Measurements from ENCODE around the gene CBARP.
"Not testable (repeated sequence)": the region's sequence is repeated elsewhere in the genome, so short reads cannot be mapped to it uniquely, and the experiment has no call there.

Gene CBARP

GRCh38 chr19:1220477-1220930, 17.3 kb downstream of the CBARP start:
- H3K4me3 ChIP-seq (ENCODE audit: low read length), result no peak overlapping the region
- DNase-seq (ENCODE audit: low read depth, low spot score), result no peak

- DNase-seq (ENCODE audit: low read depth, low spot score), result no peak
- no peak overlapping the region for H3K4me3 ChIP-seq (ENCODE audit: low read length)
These were observed 17.9 kb downstream of the CBARP start for GRCh38 chr19:1219786-1220476.

GRCh38 chr19:1218751-1219567, 18.8 kb downstream of the CBARP start:
- H3K4me3 ChIP-seq (ENCODE audit: low read length), result no peak overlapping the region
- no peak for DNase-seq (ENCODE audit: low read depth, low spot score)

DNA sequence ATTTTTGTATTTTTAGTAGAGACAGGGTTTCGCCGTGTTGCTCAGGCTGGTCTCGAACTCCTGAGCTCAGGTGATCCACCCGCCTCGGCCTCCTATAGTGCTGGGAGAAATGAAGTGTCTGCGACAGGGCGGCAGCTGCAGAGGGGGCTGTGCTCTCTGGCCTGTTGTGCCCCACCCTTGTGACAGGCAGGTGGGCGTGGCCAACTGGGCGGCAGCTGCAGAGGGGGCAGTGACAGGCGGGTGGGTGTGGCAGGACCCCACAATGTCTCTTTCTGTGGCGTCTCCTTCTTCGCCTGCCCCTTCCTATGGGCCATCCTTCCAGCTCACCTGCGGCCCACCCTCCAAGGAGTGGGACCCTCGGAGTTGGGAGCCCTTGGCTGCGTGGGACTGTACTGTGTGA, 20.4 kb downstream of the CBARP start:
- no peak for DNase-seq (ENCODE audit: low read depth, low spot score)
- no peak overlapping the region for H3K4me3 ChIP-seq (ENCODE audit: low read length)

DNA sequence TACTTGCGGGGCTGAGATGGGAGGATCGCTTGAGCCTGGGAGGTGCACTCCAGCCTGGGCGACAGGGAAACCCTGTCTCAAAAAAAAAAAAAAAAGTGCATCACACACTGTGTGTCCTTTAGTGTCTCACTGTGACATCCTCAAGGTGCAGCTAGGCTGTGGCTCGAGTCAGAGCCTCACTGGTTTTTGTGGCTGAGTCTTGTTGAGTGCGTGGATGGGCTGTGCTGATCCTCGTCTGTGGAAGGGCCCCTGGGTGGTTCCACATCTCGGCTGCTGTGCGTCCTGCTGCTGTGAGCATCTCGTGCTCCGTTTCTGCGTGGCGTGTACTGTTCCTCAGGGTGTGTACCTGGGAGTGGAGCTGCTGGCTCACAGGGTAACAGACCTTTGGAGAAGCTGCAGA, 21.0 kb downstream of the CBARP start:
- no peak for DNase-seq (ENCODE audit: low read depth, low spot score)
- H3K4me3 ChIP-seq (ENCODE audit: low read length), result no peak overlapping the region

DNA sequence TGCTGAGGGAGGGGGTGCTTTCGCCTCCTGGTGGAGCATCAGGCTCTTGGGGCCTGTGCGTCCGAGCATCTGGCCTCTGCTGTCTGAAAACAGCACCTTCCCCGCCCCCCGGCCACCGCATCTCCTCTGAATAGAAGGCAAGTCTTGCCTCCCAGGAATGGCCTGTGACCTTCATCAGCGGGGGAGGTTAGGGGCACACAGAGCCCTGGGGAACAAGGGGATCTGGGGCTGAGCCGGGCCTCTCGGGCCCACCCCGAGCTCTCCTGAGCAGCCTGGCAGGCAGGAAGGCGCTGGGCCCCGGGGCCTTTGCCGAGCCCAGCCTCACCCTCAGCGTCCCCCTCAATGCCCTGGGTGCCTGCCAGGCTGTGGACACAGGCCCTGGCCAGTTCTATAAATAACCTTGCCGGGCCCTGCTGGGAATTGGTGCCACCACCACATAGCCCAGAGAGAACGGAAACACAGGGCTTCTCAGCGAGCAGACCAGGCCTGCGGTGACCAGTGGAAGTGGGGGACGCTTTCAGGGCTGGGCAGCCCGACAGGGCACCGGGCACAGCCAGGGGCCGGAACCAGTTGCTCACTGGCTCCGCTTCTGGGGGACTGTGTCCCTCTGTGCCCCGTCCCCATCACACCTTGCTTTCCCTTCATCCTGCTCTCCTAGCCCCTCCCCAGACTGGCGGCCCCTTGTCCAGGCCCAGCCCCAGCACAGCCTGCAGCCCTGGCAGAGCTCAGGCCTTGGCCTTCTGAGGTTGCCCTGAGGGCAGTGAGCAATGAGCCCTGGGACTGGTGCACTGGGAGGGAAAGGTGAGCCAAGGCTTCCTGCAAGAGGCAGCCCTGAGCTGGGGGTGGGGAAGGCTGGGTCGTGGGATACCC, 22.7 kb downstream of the CBARP start:
- no peak for DNase-seq (ENCODE audit: low read depth, low spot score)

GRCh38 chr19:1214299-1214861, 23.4 kb downstream of the CBARP start:
- H3K4me3 ChIP-seq (ENCODE audit: low read length), result no peak overlapping the region
- no peak for DNase-seq (ENCODE audit: low read depth, low spot score)

More for the DNA sequence above, 22.7 kb downstream of the CBARP start:
- H3K4me3 ChIP-seq (ENCODE audit: low read length), result no peak overlapping the region

GRCh38 chr19:1213391-1214286, 24.2 kb downstream of the CBARP start:
- H3K4me3 ChIP-seq (ENCODE audit: low read length), result no peak overlapping the region
- DNase-seq (ENCODE audit: low read depth, low spot score), result no peak

DNA sequence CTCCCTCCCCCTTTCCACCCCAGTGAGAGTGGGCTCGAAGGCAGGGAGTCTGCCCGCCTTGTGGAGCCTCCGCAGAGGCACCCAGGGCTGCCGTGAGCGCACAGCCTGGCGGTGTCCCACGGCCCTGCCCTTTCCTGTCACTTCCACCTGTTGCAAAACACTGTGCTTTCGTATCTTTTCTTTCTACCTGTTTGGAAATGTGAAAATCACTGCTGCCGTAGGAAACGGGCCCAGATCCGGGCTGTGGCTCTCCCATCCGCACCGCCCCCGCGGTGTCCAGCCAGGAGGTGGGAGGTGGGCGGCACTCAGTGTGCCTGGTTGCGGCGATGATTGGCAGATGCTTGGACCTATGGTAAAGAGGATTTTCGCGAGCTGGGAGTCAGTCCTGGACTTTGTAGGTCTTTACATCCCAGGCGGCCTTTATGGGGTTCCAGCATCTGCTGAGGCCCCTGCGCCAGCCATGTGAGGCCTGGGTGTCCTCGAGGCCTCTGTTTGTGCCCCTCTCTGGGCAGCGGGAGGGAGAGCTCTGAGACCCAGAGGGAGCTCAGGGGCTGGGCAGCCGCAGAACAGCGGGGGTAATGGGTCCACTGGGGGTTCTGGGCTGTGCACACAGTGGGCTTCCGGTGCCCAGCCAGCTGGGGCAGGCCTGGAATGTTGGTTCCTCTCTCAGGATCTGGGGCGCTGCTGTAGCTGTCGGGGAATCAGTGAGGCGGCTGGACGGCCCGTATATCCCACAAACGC, 26.1 kb downstream of the CBARP start:
- DNase-seq (ENCODE audit: low read depth, low spot score), result no peak
- no peak overlapping the region for H3K4me3 ChIP-seq (ENCODE audit: low read length)

GRCh38 chr19:1210227-1210538, 27.6 kb downstream of the CBARP start:
- no peak overlapping the region for H3K4me3 ChIP-seq (ENCODE audit: low read length)
- no peak for DNase-seq (ENCODE audit: low read depth, low spot score)

DNA sequence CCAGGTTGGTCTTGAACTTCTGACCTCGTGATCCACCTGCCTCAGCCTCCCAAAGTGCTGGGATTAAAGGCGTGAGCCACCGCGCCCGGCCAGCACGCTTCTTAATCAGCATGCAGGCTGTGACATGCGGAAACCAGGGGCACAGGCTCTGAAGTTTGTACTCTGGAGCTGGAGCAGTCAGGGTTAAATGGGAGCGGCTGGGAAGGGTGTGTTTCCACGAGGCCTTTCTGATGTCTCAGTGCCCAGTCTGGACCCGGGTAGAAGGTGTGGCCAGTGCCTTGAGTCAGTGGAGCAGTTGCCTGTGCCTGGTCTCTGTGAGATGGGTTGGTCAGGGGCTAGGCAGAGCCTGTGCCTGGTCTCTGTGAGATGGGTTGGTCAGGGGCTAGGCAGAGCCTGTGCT, 29.0 kb downstream of the CBARP start:
- not testable (repeated sequence) for H3K4me3 ChIP-seq (ENCODE audit: low read length); DNase-seq (ENCODE audit: low read depth, low spot score)

DNA sequence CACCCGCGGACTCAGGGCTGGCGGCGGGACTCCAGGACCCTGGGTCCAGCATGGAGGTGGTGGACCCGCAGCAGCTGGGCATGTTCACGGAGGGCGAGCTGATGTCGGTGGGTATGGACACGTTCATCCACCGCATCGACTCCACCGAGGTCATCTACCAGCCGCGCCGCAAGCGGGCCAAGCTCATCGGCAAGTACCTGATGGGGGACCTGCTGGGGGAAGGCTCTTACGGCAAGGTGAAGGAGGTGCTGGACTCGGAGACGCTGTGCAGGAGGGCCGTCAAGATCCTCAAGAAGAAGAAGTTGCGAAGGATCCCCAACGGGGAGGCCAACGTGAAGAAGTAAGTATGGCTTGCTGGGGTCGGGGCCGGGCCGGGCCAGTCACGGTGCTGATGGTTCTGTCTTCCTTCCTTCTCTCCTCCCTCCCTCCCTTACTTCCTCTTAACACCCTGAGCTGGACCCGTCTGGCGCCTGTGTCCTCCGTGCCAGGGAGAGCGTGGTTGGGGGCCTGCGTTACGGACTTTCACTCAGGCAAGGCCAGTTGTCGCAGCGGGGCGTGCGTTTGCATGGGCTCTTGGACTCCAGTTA, 30.8 kb downstream of the CBARP start:
- H3K4me3 ChIP-seq (ENCODE audit: low read length), result peak overlapping the region; percentile 63
- DNase-seq (ENCODE audit: low read depth, low spot score), result no peak

- peak overlapping the region; percentile 63 for H3K4me3 ChIP-seq (ENCODE audit: low read length)
- DNase-seq (ENCODE audit: low read depth, low spot score), result no peak
These were observed 31.5 kb downstream of the CBARP start for GRCh38 chr19:1206150-1206863.

GRCh38 chr19:1205114-1206099, 32.4 kb downstream of the CBARP start, which contains the start of gene STK11:
STK11 (plus strand) TSS chr19:1205778; CDS start chr19:1206914, 1,136 bp downstream.
- peak within 1 kb of the TSS; percentile 63 for H3K4me3 ChIP-seq (ENCODE audit: low read length)
- DNase-seq (ENCODE audit: low read depth, low spot score), result peak; percentile 93

DNA sequence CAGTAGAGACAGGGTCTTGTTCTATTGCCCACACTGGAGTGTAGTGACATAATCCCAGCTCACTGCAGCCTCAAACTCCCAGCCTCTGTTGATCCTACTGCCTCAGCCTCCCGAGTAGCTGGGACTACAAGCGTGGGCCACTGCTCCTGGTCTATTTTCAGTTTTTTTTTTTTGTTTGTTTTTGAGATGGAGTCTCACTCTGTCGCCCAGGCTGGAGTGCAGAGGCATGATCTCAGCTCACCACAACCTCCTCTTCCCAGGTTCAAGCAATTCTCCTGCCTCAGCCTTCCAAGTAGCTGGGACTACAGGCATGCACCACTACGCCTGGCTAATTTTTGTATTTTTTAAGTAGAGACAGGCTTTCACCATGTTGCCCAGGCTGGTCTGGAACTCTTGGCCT, 37.2 kb downstream of the CBARP start:
- H3K4me3 ChIP-seq (ENCODE audit: low read length); DNase-seq (ENCODE audit: low read depth, low spot score): not testable (repeated sequence)

DNA sequence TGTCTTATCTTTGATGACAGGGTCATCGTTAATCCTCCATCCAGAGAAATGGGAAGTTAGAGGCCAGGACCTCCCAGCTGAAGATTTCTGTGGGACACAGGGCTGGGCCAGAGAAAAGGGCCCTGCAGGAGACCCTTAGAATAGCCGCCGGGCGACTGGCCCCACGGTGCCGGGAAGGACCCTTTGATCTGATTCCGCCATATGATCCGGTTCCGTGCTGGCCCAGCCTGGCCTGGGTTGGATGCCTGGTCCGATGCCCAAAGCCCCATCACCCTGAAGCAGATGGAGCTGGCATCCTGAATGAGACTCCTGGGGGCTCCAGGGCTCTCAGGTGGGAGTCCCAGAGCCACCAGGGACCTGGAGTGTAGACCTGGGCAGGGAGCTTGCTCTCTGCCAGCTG, 38.3 kb downstream of the CBARP start:
- no peak for DNase-seq (ENCODE audit: low read depth, low spot score)
- H3K4me3 ChIP-seq (ENCODE audit: low read length), result no peak overlapping the region

Data from Jurkat, Clone E6-1 (cell line).